ENCODE measurements around the gene ELK3. TPM values are rescaled to one million over a fixed set of nuclear protein-coding genes. Genes with fewer than 3 reads are reported as not detected.
A peak's percentile ranks its signal among the peaks of the same experiment; 100 is the strongest.

The ELK3 gene
- total and polyA plus RNA-seq, 2 experiments from 2014 or later: 5.5 to 8.3 TPM

DNA sequence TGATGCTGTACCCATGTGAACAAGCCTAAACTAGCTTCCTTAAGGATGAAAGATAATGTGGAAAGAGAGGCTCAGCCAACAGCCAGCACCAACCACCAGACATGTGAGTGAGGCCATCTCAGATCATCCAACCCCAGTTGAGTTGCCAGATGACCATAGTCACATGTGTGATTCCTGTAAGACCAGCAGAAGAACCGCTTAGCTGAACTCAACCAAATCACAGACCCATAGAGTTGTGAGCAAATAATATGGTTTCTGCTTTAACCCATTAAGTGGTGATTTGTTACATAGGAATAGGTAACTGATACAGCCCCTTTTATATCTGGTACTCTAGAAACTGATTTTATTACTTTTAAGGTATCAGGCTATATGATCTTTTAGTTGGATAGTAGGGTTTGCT is 17.6 kb upstream of the ELK3 start:
- Histone ChIP-seq H3K79me2 (replicated peaks; ENCODE audit: insufficient read depth) (no peaks in the 10 kb centered on the region), H3K27ac (ENCODE audit: low read depth) (no peak overlapping the region), H3K36me3 (ENCODE audit: insufficient read depth) (0 out of 2 replicates have a peak, but pooled peaks cover 5% of the 10 kb centered on the region), H2AFZ (no peak overlapping the region), H3K27me3 (ENCODE audit: insufficient read depth) (no peaks in the 10 kb centered on the region), H3F3A (replicated peaks; ENCODE audit: low read depth) (no peaks in the 10 kb centered on the region), H3K4me3 (no peak overlapping the region), H3K4me2 (no peak overlapping the region), H4K20me1 (replicated peaks; ENCODE audit: insufficient read depth) (no peaks in the 10 kb centered on the region), H3K4me1 (ENCODE audit: insufficient read depth) (no peaks in the 10 kb centered on the region), H3K9me2 (ENCODE audit: insufficient read depth) (no peaks in the 10 kb centered on the region; the same call in 1 of the 2 replicates)
- Mint-ChIP-seq H3K4me1 (no peaks in the 10 kb centered on the region), H3K27me3 (ENCODE audit: insufficient read depth, low read depth, poor library complexity) (no peaks in the 10 kb centered on the region), H3K9me3 (peaks cover 15% of the 10 kb centered on the region; the same call in 2 of the 3 replicates), H3K27ac (no peak overlapping the region), H3K4me3 (no peak overlapping the region), H3K36me3 (ENCODE audit: low read depth) (peaks cover 3% of the 10 kb centered on the region; the same call in 1 of the 3 replicates)
- TF ChIP-seq ZNF331 (CRISPR knock-in tag; IDR thresholded peaks at IDR 0.05; ENCODE audit: low read depth): peak; percentile 87
- no peak for TF ChIP-seq ZNF114 (CRISPR knock-in tag; IDR thresholded peaks at IDR 0.05)
- no peak for ATAC-seq
- DNase-seq (ENCODE audit: low spot score): no peak

GRCh38 chr12:96177013-96177412 is 17.2 kb upstream of the ELK3 start:
- H3K4me2 ChIP-seq: no peak overlapping the region
- DNase-seq (ENCODE audit: low spot score) (no peak), ATAC-seq (no peak)
- Mint-ChIP-seq H3K36me3 (ENCODE audit: low read depth) (peaks cover 3% of the 10 kb centered on the region; the same call in 1 of the 3 replicates), H3K9me3 (peaks cover 15% of the 10 kb centered on the region; the same call in 2 of the 3 replicates), H3K27ac (no peak overlapping the region), H3K27me3 (ENCODE audit: insufficient read depth, low read depth, poor library complexity) (no peaks in the 10 kb centered on the region), H3K4me3 (no peak overlapping the region), H3K4me1 (no peaks in the 10 kb centered on the region)
- H4K20me1 ChIP-seq (replicated peaks; ENCODE audit: insufficient read depth): no peaks in the 10 kb centered on the region
- H3K9me2 ChIP-seq (ENCODE audit: insufficient read depth): no peaks in the 10 kb centered on the region; the same call in 1 of the 2 replicates
- H3K4me3 ChIP-seq: no peak overlapping the region
- H2AFZ ChIP-seq: no peak overlapping the region
- no peaks in the 10 kb centered on the region for H3F3A ChIP-seq (replicated peaks; ENCODE audit: low read depth)
- no peaks in the 10 kb centered on the region for H3K27me3 ChIP-seq (ENCODE audit: insufficient read depth)
- 0 out of 2 replicates have a peak, but pooled peaks cover 5% of the 10 kb centered on the region for H3K36me3 ChIP-seq (ENCODE audit: insufficient read depth)
- no peaks in the 10 kb centered on the region for H3K4me1 ChIP-seq (ENCODE audit: insufficient read depth)
- H3K27ac ChIP-seq (ENCODE audit: low read depth): no peak overlapping the region
- H3K79me2 ChIP-seq (replicated peaks; ENCODE audit: insufficient read depth): no peaks in the 10 kb centered on the region
- TF ChIP-seq POLR2AphosphoS5 (IDR thresholded peaks at IDR 0.05; ENCODE audit: low read depth): no peak
- TF ChIP-seq ZNF462 (CRISPR knock-in tag; IDR thresholded peaks at IDR 0.05): no peak
- TF ChIP-seq STAT1 (IDR thresholded peaks at IDR 0.05; ENCODE audit: unreplicated experiment): no peak
- no peak for TF ChIP-seq ETS1 (IDR thresholded peaks at IDR 0.05)
- no peak for TF ChIP-seq EZH2phosphoT487 (IDR thresholded peaks at IDR 0.05; ENCODE audit: unreplicated experiment)
- TF ChIP-seq EZH2 (IDR thresholded peaks at IDR 0.05; ENCODE audit: low read depth, unreplicated experiment): no peak
- TF ChIP-seq JUNB (IDR thresholded peaks at IDR 0.05; ENCODE audit: unreplicated experiment): no peak
- TF ChIP-seq, protein P1, sequence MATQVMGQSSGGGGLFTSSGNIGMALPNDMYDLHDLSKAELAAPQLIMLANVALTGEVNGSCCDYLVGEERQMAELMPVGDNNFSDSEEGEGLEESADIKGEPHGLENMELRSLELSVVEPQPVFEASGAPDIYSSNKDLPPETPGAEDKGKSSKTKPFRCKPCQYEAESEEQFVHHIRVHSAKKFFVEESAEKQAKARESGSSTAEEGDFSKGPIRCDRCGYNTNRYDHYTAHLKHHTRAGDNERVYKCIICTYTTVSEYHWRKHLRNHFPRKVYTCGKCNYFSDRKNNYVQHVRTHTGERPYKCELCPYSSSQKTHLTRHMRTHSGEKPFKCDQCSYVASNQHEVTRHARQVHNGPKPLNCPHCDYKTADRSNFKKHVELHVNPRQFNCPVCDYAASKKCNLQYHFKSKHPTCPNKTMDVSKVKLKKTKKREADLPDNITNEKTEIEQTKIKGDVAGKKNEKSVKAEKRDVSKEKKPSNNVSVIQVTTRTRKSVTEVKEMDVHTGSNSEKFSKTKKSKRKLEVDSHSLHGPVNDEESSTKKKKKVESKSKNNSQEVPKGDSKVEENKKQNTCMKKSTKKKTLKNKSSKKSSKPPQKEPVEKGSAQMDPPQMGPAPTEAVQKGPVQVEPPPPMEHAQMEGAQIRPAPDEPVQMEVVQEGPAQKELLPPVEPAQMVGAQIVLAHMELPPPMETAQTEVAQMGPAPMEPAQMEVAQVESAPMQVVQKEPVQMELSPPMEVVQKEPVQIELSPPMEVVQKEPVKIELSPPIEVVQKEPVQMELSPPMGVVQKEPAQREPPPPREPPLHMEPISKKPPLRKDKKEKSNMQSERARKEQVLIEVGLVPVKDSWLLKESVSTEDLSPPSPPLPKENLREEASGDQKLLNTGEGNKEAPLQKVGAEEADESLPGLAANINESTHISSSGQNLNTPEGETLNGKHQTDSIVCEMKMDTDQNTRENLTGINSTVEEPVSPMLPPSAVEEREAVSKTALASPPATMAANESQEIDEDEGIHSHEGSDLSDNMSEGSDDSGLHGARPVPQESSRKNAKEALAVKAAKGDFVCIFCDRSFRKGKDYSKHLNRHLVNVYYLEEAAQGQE (IDR thresholded peaks at IDR 0.05; ENCODE audit: unreplicated experiment): no peak
- TF ChIP-seq NANOG (IDR thresholded peaks at IDR 0.05; ENCODE audit: borderline replicate concordance): no peak

All from GM23338 (cell line).